Nephron (organoid): ENCODE measurements around the gene SEMA3G.

Experiments
- H3K27ac Mint-ChIP-seq, 3 experiments: 2 replicates each; pipeline ENCODE4 v1.8.0; 2020; ENCODE audit warnings: mixed read lengths in 3 of 3, mild to moderate bottlenecking in 2 of 3, moderate library complexity in 1 of 3
- H3K27me3 Mint-ChIP-seq: 2 replicates; pipeline ENCODE4 v1.8.0; 2021; ENCODE audit warnings: low read depth, mild to moderate bottlenecking, moderate library complexity, mixed read lengths
- H3K36me3 Mint-ChIP-seq: 2 replicates; pipeline ENCODE4 v1.8.0; 2020; ENCODE audit warnings: low read depth, mixed read lengths
- H3K4me1 Mint-ChIP-seq: 2 replicates; pipeline ENCODE4 v1.8.0; 2020; ENCODE audit warnings: mixed read lengths
- H3K4me3 Mint-ChIP-seq, 3 experiments: 2 replicates each; pipeline ENCODE4 v1.8.0; 2020; ENCODE audit warnings: mild to moderate bottlenecking in 3 of 3, mixed read lengths in 3 of 3, moderate library complexity in 2 of 3
- H3K9me3 Mint-ChIP-seq: 2 replicates; pipeline ENCODE4 v1.8.0; 2020; ENCODE audit warnings: mixed read lengths
- TF ChIP-seq, protein P1 (sequence below), 3 experiments: fragments of 200-600 bp; sonication (generic); IDR thresholded peaks; one replicate each; pipeline ENCODE4 v1.5.0; 2021; ENCODE audit warnings: antibody characterized with exemption in 3 of 3; ENCODE audit not compliant: unreplicated experiment in 3 of 3

The SEMA3G gene

DNA sequence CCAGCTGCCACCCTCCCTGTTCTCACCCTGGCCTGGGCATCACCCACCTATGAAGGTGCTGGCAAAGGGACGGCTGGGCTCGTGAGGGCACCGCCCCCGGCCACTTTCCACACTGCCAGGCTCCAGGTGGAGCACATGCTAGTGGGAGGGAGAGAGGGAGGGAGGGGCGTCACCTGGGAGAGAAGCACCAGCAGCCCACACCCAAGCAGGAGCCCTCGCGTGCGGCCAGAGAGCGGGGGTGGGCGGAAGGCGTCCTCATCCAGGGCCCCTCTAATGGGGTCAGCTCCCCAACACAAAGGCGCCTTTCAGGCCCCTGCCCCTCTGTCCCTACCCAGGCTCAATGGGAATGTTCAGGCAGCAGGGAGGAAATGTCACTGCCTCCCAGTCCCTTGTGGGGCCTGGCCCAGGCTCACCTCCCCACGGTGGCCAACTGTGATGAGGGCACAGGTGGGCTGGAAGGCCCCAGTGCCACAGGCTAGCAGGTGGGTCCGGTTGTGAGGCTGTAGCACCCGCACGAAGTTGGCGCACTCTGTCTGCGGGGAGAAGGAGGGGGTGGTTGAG is 3.1 kb downstream of the SEMA3G start:
- TF ChIP-seq, protein P1, sequence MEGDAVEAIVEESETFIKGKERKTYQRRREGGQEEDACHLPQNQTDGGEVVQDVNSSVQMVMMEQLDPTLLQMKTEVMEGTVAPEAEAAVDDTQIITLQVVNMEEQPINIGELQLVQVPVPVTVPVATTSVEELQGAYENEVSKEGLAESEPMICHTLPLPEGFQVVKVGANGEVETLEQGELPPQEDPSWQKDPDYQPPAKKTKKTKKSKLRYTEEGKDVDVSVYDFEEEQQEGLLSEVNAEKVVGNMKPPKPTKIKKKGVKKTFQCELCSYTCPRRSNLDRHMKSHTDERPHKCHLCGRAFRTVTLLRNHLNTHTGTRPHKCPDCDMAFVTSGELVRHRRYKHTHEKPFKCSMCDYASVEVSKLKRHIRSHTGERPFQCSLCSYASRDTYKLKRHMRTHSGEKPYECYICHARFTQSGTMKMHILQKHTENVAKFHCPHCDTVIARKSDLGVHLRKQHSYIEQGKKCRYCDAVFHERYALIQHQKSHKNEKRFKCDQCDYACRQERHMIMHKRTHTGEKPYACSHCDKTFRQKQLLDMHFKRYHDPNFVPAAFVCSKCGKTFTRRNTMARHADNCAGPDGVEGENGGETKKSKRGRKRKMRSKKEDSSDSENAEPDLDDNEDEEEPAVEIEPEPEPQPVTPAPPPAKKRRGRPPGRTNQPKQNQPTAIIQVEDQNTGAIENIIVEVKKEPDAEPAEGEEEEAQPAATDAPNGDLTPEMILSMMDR (IDR thresholded peaks at IDR 0.05; ENCODE audit: unreplicated experiment in 3 of 3), result no peak
- Mint-ChIP-seq H3K36me3 (no peaks in the 10 kb centered on the region), H3K4me3 (no peak overlapping the region), H3K9me3 (no peaks in the 10 kb centered on the region), H3K4me1 (peaks cover 6% of the 10 kb centered on the region), H3K27me3 (peaks cover 1% of the 10 kb centered on the region), H3K27ac (no peak overlapping the region)

GRCh38 chr3:52441091-52441771 is 3.7 kb downstream of the SEMA3G start:
- Mint-ChIP-seq H3K36me3 (no peaks in the 10 kb centered on the region), H3K27ac (no peak overlapping the region)
- TF ChIP-seq, protein P1 (IDR thresholded peaks at IDR 0.05; ENCODE audit: unreplicated experiment in 3 of 3), result no peak

GRCh38 chr3:52440671-52441070 is 4.2 kb downstream of the SEMA3G start:
- TF ChIP-seq, protein P1 (IDR thresholded peaks at IDR 0.05; ENCODE audit: unreplicated experiment in 3 of 3), result no peak
- Mint-ChIP-seq H3K36me3 (no peaks in the 10 kb centered on the region), H3K4me1 (peaks cover 13% of the 10 kb centered on the region), H3K9me3 (no peaks in the 10 kb centered on the region), H3K4me3 (no peak overlapping the region), H3K27me3 (no peaks in the 10 kb centered on the region), H3K27ac (no peak overlapping the region)

More at GRCh38 chr3:52441091-52441771, 3.7 kb downstream of the SEMA3G start:
- Mint-ChIP-seq H3K4me1 (peaks cover 9% of the 10 kb centered on the region), H3K9me3 (no peaks in the 10 kb centered on the region), H3K4me3 (no peak overlapping the region), H3K27me3 (no peaks in the 10 kb centered on the region)

- no peaks in the 10 kb centered on the region for H3K9me3 Mint-ChIP-seq
- TF ChIP-seq, protein P1 (IDR thresholded peaks at IDR 0.05; ENCODE audit: unreplicated experiment in 3 of 3), result no peak
- H3K36me3 Mint-ChIP-seq, result no peaks in the 10 kb centered on the region
- no peak overlapping the region for H3K27ac Mint-ChIP-seq
- H3K4me3 Mint-ChIP-seq, result no peak overlapping the region
- H3K4me1 Mint-ChIP-seq, result peaks cover 13% of the 10 kb centered on the region
- no peaks in the 10 kb centered on the region for H3K27me3 Mint-ChIP-seq
Measured at GRCh38 chr3:52440249-52440551, 4.7 kb downstream of the SEMA3G start.

GRCh38 chr3:52439426-52440248 is 5.3 kb downstream of the SEMA3G start:
- Mint-ChIP-seq H3K4me3 (no peak overlapping the region), H3K36me3 (no peaks in the 10 kb centered on the region), H3K27me3 (no peaks in the 10 kb centered on the region), H3K9me3 (no peaks in the 10 kb centered on the region), H3K27ac (no peak overlapping the region), H3K4me1 (peaks cover 14% of the 10 kb centered on the region)
- TF ChIP-seq, protein P1 (IDR thresholded peaks at IDR 0.05; ENCODE audit: unreplicated experiment in 3 of 3), result no peak
